GM19468 (cell line): ENCODE measurements around the gene GPAT2.
A peak's percentile ranks its signal among the peaks of the same experiment; 100 is the strongest.
"Not testable (repeated sequence)": the region's sequence is repeated elsewhere in the genome, so short reads cannot be mapped to it uniquely, and the experiment has no call there.

Source experiments
- ATAC-seq: cut with Tn5 transposase; IDR thresholded peaks from one replicate; pipeline ENCODE4 v1.9.1; 2021; ENCODE audit warnings: mild to moderate bottlenecking, moderate library complexity, moderate number of reproducible peaks; ENCODE audit not compliant: unreplicated experiment; ENCODE audit errors: extremely low read depth

Gene GPAT2

DNA sequence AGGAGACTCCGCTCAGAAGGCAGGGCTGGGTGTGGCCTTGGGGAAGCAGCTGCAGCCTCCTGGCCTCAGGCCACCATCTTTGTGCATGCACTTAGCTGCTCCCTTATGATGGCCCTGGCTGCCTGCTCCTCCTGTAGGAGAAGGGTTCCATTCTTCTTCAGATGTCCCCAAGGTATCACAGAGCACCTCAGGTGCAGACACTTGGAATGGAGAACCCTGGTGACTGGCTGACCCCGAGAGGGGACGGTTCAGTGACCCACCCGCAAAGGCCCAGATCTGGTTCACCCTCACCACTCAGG lies 9.6 kb downstream of the GPAT2 start:
- no peak for ATAC-seq

DNA sequence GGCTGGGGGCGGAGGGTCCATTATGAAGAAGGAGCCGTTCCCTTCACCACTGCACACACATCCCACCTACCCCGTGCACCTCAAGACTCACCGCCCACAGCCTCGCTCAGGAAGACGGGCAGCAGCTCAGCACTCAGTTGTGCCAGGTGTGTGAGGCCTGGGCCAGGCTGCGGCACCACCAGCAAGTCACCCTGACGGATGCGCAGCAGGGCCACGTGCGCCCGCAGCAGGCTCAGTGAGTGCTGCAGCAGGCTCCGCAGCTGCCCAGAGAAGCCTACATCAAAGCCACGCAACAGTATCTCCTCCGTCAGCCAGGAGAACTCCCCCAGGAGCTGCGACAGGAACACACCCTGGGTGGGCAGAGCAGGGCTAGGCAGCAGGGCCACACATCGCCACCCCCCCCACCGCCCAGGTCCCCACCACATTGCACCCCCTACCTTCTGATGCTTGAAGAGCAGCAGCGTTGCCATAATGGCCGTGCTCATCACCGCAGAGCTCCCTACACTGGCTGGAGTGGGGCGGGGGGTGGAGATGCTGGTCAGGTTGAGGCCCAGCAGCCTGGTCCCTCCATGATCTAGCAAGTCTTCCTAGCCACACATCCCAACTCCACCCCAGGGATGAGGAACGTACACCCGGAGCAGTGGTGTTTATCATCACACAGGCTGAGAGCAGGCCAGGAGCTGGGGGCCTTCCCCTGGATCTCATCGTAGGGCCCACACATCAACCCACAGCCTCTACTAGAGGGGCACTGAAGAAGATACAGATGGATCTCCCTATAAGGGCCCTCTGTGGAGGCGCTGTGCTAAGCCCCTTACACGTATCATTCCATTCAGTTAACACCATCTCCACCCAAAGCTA lies 10.2 kb downstream of the GPAT2 start:
- no peak for ATAC-seq

DNA sequence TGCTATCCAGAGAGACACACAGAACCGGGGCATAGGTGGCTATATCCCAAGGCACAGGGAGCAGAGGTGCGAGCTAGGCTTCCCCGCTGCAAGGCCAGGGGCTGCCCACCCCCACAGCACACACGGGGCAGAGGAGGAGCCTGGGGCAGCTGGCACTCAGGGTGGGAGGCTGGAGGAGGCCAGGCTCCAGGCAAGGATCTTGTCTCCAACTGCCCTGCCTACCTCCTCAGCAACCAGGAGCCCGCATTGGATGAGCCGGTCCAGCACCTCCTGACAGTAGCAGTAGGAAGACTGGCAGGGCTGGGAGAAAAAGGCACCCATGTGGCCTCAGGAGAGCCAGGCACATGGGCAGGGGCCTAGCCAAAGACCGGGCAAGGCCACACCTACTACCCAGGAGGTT lies 11.0 kb downstream of the GPAT2 start:
- not testable (repeated sequence) for ATAC-seq

DNA sequence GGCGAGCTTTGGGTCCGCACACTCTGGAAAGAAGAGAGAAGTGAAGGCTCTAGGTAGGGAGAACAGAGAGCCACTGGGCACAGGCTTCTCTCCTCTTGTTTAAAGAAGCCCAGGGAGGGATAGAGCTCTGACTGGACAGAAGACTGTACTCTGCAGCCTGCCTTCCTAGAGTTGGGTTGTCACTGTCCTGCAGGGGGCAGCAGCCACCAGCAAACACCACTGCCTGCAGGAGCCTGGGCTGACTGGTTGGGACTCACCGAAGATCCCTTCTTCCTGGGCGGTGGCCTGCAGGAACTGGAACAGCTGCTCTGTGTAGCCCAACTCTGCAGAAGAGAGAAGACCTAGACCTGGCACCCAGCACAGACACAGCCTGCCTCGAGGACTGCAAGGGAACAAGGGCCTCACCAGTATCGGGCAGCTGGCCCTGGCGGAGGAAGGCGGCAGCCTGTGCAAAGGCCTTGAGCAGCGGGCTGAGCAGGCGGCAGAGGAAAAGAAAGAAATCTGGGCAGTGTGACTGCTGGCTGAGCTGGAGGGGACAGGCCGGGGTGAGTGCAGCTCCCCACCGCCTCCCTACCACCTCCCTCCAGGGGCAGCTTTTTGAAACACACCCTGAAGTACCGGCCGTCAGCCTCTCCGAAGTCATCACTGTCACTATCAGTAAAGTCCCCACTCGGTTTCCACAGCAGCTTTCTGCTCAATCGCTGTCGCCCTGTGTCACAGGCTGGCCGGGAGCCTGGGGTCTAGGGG lies 11.8 kb downstream of the GPAT2 start:
- not testable (repeated sequence) for ATAC-seq

DNA sequence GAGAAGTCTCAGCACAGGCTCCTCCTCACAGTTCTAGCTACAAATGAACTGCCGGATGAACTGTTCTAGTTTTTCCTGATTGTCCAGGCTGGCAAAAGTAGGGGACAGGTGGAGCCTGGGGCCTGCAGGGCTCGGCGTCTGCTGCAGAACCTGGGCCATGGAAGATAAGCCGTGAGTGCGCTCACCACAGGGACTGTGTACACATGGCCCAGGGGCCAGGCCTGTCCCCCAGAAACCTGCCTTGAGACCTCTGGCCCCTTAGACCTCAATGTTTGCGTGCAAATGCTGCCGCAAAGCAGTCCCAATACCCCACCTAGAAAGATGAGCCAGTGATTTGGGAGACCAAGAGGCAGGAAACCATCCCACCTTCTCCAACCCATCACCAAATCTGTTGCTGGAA lies 12.6 kb downstream of the GPAT2 start:
- ATAC-seq: not testable (repeated sequence)

DNA sequence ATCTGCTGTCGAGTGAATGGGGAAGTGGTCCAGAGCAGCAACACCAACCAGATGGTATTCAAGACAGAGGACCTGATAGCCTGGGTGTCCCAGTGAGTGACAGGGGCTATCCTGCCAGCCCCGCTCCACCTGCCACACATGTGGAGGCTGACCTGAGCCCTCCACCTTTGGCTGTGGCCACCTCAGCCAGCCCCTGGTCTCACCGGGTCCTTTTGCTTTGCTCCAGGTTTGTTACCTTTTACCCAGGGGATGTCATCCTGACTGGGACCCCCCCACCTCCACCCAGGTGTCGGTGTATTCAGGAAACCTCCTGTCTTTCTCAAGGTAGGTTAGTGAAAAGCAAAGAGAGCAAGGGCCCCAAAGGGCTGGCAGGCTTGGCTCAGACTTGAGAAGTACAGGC lies 13.6 kb downstream of the GPAT2 start:
- not testable (repeated sequence) for ATAC-seq

DNA sequence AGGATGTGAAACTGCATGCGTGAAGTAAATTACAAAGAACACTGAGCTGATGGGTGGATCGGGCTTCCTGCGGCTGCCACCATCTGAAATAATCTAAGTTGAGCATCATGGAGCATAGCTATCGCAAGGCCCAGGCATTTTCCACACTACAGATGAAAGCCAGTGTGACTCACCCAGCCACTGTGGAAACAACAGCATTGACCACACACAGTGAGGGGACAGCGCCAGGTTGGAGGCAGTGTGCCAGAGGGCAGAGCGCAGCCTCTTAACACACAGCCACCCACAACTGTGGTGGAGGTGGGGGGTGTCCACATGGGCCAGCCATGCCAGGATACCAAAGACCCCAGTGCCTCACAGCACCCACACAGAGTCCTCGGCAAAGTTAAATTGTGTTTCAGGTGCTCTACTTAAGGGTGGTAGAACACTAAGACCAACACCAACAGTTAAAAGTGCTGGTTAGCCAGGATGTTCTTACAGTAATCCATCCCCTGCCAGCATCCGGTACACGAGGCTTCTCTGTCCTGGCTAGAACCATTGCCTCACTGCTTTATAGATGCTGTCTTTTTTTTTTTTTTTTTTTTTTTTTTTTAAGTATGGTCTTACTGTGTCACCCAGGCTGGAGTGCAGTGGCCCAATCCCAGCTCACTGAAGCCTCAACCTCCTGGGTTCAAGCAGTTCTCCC lies 14.7 kb downstream of the GPAT2 start:
- not testable (repeated sequence) for ATAC-seq

DNA sequence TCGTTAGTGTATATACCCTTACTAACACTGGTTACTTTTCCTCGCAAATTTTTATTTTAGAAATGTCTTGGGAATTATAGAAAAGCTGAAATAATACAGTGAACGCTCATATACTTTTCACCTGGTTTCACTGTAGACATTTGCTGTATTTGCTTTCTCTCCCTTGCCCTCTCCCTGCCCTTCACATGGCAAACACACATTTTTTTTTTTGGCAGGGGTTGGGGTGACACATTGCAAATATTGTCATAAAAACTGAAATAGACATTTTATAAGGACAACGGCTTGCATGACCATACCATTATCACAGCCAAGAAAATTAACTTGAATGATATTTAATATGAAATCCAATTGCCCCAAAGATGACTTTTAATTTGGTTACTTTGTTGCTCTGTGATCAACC lies 18.4 kb downstream of the GPAT2 start:
- not testable (repeated sequence) for ATAC-seq

DNA sequence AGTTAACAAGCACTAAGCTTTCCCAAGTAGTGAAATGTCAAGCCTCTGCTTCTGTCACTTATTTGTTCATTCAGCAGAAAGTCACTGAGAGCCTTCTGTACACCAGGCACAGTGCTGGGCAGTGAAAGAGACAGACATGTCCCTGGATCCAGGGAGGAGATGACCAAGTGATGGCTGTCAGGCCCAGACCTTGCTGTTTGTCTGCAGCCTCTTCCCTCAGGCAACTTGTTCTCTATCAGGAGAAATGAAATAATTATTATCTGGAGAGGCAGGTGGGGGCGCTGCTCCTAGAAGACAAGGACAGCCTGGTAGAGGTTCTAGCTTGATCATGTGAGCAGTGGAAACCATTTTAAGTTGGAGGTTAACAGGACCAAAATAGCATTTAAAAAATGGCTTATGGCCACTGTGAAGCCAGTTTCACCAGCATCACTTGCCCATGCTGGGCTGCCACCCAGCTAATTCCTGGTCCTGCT lies 21.9 kb downstream of the GPAT2 start:
- ATAC-seq: not testable (repeated sequence)

DNA sequence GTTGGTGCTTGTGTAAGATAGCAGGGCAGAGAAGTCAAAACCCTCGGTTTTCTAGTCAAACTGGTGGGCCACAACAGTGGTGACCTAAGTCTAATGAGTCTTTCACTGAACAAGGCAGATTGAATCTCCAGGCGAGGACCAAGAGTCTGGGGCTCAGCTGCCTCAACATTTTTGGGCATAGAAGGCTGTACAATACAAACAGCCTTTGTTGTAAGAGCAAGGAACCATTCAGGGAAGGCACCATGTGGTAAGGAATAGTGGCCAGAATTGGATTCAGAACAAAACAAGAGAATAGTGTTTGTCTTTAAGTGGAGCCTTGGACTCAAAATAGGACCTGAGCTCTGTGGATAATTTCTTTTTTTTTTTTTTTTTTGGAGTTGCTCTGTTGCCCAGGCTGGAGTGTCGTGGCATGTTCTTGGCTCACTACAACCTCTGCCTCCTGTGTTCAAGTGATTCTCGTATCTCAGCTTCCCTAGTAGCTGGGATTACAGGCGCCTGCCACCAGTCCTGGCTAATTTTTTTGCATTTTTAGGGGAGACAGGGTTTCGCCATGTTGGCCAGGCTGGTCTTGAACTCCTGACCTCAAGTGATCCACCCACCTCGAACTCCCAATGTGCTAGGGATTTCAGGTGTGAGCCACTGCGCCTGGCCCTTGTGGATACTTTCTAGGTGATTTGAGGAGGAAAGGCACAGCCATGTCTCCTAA lies 22.5 kb downstream of the GPAT2 start:
- ATAC-seq: not testable (repeated sequence)

DNA sequence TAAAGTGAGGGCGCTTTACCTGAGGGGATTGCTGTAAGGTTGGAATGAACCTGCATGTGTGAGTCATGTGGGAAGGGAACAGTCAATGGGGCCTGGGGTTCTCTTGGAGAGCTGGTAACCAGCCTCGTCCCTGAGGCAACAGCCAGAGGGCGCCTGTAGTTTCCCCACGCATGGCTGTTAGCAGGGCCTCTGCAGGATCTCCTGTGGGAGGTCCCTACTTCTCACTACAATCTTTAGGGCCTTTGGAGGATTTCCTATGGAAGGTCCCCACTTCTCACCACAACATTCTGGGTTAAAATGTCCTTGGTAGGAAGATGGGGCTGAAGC lies 23.6 kb downstream of the GPAT2 start:
- ATAC-seq: not testable (repeated sequence)

DNA sequence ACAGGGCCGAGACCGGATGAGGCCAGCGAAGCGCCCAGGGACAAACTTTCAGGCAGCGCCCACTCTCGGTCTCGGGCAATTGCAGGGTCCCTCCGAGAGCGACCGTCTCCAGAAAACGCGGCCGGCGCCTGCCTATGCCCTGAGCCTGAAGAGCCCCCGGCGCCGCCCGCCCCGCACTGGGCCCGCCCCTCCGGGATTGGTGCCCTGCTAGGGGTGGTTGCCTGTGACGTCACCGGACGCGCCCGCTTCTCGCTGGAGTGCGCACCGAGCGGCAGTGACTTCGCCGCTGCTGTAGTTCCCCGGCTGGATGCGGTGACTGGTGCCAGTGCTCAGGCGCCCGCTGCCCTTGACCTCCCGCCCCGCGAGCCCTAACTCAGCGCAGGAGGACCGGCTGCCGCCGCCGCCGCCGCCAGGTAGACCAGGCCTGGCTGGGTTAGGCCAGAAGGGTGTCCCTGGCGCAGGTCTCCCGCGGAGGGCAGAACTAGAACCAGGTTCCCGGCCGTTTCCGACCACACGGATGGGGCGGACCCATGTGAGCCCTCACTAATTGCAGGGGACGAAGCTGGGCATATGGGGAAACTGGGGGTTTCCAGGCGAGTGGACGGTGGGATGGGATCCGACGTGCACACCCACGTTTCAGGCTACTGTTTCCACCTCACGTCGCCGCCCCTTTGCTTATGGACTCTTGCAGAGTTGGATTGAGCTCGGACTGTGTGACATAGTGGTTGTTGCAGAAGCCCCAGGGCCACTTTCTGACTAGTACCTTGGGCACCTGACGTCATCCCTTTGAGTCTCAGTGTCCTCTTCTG lies 24.2 kb downstream of the GPAT2 start:
- ATAC-seq: peak; percentile 84

DNA sequence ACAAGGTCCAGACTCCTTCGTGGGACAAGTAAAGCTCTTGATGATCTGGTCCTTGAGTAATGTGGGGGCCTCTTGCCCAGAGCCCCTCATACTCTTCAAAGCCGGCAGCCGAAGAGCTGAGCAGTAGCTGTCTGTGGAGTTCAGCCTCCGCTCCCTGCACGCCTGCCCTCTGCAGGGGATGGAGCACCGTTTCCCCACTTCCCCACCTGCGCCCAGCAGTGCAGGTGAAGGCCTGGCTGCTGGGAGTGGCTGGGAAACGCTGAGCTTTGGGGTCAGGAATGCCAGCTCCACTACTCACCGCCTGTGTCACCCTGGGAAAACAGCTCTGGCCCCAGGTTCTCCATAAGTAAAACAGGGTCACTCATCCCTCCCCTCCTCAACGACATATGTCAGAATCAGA lies 24.9 kb downstream of the GPAT2 start:
- not testable (repeated sequence) for ATAC-seq

DNA sequence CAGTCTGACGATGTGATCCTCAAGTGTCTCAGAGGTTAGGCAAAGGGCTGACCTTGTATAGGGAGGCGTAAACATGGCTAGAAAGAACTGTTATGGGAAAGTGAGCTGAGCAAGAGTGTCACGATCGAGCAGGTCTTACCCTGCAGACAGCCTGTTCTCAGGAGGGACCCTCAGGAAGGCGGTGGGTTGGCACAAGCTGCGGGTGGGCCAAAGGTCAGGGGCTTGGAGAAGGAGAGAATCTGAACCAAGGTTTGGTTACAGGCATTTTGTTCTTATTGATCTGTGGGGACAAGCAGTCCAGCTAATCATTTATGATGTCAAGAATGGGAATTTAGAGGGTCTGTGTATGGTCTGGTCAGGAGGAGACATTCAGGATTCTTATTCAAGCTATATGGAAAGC lies 26.7 kb downstream of the GPAT2 start:
- ATAC-seq: not testable (repeated sequence)

DNA sequence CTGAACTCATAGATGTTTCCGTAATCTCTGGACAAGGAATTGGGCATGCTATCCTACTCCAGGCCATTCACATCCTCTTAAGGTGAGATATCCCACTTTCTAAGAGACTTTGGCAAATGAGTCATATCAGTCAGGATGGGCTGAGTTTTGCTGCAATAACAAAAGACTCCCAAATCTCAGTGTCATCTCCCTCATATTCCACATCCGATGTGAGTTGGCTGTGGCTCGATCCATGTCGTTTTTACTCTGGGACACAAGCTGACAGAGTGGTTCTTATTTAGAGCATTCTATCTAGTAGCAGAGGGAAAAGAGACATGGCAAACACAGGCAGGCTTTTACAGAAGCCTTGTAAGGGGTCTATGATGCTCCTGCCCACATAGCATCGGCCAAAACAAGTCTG lies 28.5 kb downstream of the GPAT2 start:
- ATAC-seq: not testable (repeated sequence)

DNA sequence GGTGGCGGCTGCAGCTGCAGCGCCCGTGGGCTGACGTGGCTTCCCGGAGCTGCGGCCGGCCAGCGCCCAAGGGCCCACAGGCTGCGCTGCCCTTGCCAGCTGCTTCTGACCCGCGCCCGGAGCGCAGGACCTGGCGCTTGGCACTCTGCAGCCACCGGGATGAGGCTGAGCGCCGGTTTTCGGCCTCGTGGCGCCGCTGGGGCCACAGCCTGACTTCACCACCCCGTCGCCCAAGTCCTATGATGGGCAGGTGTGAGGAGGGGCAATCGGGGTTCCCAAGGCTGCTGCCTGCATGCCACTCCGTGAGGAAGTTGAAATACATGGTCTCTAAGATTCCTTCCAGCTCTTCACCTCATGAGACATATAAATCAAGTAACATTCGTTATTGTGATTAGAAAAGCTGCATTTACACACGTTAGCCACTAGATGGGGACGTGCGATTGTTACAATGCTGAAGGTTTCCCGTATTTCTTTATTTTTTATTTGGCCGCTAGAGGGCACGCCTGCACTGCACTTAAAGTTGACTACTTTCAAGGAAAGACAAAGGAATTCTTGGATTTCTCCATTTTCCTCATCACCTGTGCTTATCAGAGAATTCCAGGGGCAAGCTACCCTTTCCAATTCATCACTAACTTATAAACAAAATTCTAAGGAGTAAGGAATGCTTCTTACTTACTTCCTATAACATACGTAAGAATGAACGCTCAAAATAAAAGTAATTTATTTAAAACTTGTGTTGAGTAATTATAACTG lies 42.0 kb downstream of the GPAT2 start:
- ATAC-seq: not testable (repeated sequence)

DNA sequence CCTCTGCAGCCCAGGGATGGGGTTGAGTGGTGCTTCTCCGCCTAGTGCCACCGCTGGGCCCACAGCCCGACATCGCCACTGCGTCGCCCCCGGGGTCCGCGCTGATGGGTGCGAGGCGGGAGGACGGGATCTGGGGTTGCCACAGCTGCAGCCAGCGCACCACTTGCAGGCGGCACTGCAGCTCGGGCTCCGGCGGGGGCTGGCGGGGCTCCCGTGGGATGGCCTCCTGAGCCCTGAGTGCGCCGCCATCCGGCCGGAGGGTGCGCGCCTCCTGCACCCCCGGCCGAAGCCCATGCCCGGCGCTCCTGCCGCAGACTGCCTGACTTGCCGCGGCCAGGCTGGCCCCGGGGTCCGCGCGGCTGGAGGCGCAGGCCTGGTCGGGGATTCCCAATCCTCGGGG lies 42.6 kb downstream of the GPAT2 start:
- peak; percentile 32 for ATAC-seq

DNA sequence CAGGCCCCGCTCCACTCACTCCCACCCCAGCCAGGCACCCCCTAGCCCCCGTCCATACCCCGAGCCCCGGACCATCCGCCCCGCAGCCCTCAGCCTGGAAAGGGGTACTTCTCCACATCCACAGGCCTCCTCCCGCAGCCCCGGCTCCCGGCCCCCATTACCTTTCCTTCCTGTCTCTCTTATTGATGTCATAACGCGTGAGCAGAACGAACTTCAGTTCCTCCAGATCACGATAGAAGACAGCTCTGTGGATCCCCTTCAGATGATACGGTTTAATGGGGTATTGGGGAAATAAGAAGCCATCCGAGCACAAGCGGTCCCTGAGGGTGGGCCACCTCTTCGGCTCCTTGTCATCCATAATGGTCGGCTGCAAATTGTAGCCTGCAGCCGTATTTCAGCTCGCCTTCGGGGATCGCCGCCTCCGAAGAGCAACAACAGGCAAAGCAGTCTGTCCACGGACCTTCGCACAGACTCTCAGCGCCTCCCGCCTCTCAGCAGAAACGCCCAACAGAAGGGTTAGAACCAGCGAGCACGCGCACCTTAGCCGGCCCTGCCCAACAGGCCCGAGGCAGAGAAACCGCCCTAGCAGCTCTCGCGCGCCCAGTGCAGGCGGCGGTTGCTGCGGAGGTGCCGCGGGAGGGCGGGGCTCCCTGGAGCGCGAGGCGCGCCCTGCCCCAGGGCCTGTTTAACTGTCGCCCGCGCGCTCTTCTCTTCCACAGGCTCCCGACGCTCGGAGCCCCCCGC lies 43.2 kb downstream of the GPAT2 start, which contains the start of gene ANKRD36C:
Gene ANKRD36C, minus strand, starts transcription at position 474 of the 744 bp plus-strand sequence. Its CDS starts 116 bp downstream, at position 358.
- ATAC-seq: peak; percentile 81
